ENCODE results near the gene HMG20A. TPM values are rescaled to one million over a fixed set of nuclear protein-coding genes. Genes with fewer than 3 reads are reported as not detected.

HMG20A gene
- total and polyA plus RNA-seq, 9 of the 15 experiments (the other 6 are each of a cell fraction or from before 2014, with no cell fraction given), result 25.0 to 68.1 (median 38.9) TPM

DNA sequence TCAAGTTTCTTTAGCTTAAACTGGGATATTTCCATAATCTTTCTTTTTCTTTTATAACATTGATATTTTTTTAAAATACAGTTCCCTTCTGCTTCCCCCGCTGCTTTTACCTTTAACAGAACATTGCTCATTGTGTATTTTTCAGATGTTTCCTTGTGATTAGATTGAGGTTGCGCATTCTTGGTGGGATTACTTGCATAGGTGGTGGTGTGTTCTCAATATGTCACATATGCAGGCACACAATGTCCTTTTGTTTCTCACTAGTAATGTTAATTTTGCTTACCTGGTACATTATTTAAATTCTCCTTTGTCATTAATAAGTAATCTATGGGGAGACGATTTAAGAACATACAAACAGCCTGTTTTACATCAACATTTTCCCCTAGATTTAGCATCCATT is 48.2 kb downstream of the HMG20A start:
- H3K9me3 ChIP-seq (replicated peaks; ENCODE audit: control insufficient read depth, insufficient read depth, low read depth, low read length), result no peaks in the 10 kb centered on the region
- in situ Hi-C loops (cut with MboI) (no loop called here), intact Hi-C loops (cut with micrococcal nuclease) (no loop called here)
- CTCF ChIA-PET (ENCODE audit: low intra/inter-chr PET ratio), result interaction anchor here (0.6 kb wide), 1 partner anchor 55 kb away, joined by 5 read pairs; no protein-coding TSS in a partner anchor
- FAIRE-seq, result no peak
- H3K9ac ChIP-seq (ENCODE audit: insufficient read depth in 1 of 2, low read depth in 2 of 2, low read length in 2 of 2), result no peak overlapping the region
- no peak overlapping the region for H3K4me2 ChIP-seq (ENCODE audit: insufficient read depth, low read length)
- POLR2A ChIA-PET, result no interaction called here
- no peak for ATAC-seq
- no peak overlapping the region for H2AFZ ChIP-seq (ENCODE audit: low read depth, low read length)
- H3K36me3 ChIP-seq (ENCODE audit: control insufficient read depth, insufficient read depth, low read length), result peaks cover 77% of the 10 kb centered on the region
- H3K9me1 ChIP-seq (ENCODE audit: control insufficient read depth, insufficient read depth, low read length), result no peaks in the 10 kb centered on the region
- no peak for DNase-seq (ENCODE audit: extremely low read depth in 1 of 4, low spot score in 3 of 4)
- no peak overlapping the region for H3K4me3 ChIP-seq
- TF ChIP-seq ZNF316 (IDR thresholded peaks at IDR 0.05) (peak; percentile 29; the same call in 1 of the 2 replicates), PYGO2 (tag; IDR thresholded peaks at IDR 0.05) (no peak)
- no peaks in the 10 kb centered on the region for H3K27me3 ChIP-seq (ENCODE audit: control insufficient read depth in 2 of 2, insufficient read depth in 2 of 2, low read length in 2 of 2)
- H4K20me1 ChIP-seq (replicated peaks; ENCODE audit: control insufficient read depth, insufficient read depth, low read length), result no peaks in the 10 kb centered on the region
- 67% methylated on average over 3 of the region's 3 CpGs for WGBS (ENCODE audit: insufficient coverage, low coverage, missing lambda C conversion rate)
- no peak overlapping the region for H3K27ac ChIP-seq (ENCODE audit: extremely low read depth, low read depth, low read length)
- H3K4me1 ChIP-seq (replicated peaks in 1 of 2; ENCODE audit: control insufficient read depth in 2 of 2, insufficient read depth in 2 of 2, low read length in 2 of 2), result no peaks in the 10 kb centered on the region
- no peaks in the 10 kb centered on the region for H3K79me2 ChIP-seq (ENCODE audit: control insufficient read depth, insufficient read depth, low read length)
- no TSS peak for BruUV-seq (replicated peaks)

- intact Hi-C loops (cut with micrococcal nuclease), result no loop called here
- POLR2A ChIA-PET, result no interaction called here
- TF ChIP-seq ETV6 (IDR thresholded peaks at IDR 0.05; ENCODE audit: borderline replicate concordance in 1 of 2, low read depth in 2 of 2, low read length in 1 of 2) (no peak), ETV6 (CRISPR knock-in tag; IDR thresholded peaks at IDR 0.05; ENCODE audit: borderline replicate concordance) (no peak), ZNF780A (CRISPR knock-in tag; IDR thresholded peaks at IDR 0.05) (no peak), ZFP91 (CRISPR knock-in tag; IDR thresholded peaks at IDR 0.05) (no peak), ATF7 (IDR thresholded peaks at IDR 0.05) (peak; percentile 61; the same call in 1 of the 2 replicates), NFE2L1 (tag; IDR thresholded peaks at IDR 0.05; ENCODE audit: borderline replicate concordance, low read depth) (no peak), ATF3 (IDR thresholded peaks at IDR 0.05) (peak; percentile 68), ATF3 (CRISPR knock-in tag; conservative IDR thresholded peaks at IDR 0.05) (no peak)
Measured at GRCh38 chr15:77470235-77470634, 49.5 kb downstream of the HMG20A start.

More at GRCh38 chr15:77470235-77470634, 49.5 kb downstream of the HMG20A start:
- peaks cover 70% of the 10 kb centered on the region for H3K36me3 ChIP-seq (ENCODE audit: control insufficient read depth, insufficient read depth, low read length)
- no peaks in the 10 kb centered on the region for H3K4me1 ChIP-seq (replicated peaks in 1 of 2; ENCODE audit: control insufficient read depth in 2 of 2, insufficient read depth in 2 of 2, low read length in 2 of 2)
- no peaks in the 10 kb centered on the region for H3K27me3 ChIP-seq (ENCODE audit: control insufficient read depth in 2 of 2, insufficient read depth in 2 of 2, low read length in 2 of 2)
- no peak overlapping the region for H3K4me3 ChIP-seq
- no peaks in the 10 kb centered on the region for H4K20me1 ChIP-seq (replicated peaks; ENCODE audit: control insufficient read depth, insufficient read depth, low read length)
- BruUV-seq (replicated peaks), result no TSS peak
- no peak overlapping the region for H3K27ac ChIP-seq (ENCODE audit: extremely low read depth, low read depth, low read length)
- H3K9ac ChIP-seq (ENCODE audit: insufficient read depth in 1 of 2, low read depth in 2 of 2, low read length in 2 of 2), result no peak overlapping the region
- CTCF ChIA-PET (ENCODE audit: low intra/inter-chr PET ratio), result no interaction called here
- no peaks in the 10 kb centered on the region for H3K9me3 ChIP-seq (replicated peaks; ENCODE audit: control insufficient read depth, insufficient read depth, low read depth, low read length)
- H3K79me2 ChIP-seq (ENCODE audit: control insufficient read depth, insufficient read depth, low read length), result no peaks in the 10 kb centered on the region
- FAIRE-seq (no peak), DNase-seq (ENCODE audit: extremely low read depth in 1 of 4, low spot score in 3 of 4) (no peak), ATAC-seq (no peak)
- no peak overlapping the region for H3K4me2 ChIP-seq (ENCODE audit: insufficient read depth, low read length)
- in situ Hi-C loops (cut with MboI), result no loop called here
- H3K9me1 ChIP-seq (ENCODE audit: control insufficient read depth, insufficient read depth, low read length), result no peaks in the 10 kb centered on the region
- H2AFZ ChIP-seq (ENCODE audit: low read depth, low read length), result no peak overlapping the region
